ENCODE measurements around the gene GABRD.

The GABRD gene

DNA sequence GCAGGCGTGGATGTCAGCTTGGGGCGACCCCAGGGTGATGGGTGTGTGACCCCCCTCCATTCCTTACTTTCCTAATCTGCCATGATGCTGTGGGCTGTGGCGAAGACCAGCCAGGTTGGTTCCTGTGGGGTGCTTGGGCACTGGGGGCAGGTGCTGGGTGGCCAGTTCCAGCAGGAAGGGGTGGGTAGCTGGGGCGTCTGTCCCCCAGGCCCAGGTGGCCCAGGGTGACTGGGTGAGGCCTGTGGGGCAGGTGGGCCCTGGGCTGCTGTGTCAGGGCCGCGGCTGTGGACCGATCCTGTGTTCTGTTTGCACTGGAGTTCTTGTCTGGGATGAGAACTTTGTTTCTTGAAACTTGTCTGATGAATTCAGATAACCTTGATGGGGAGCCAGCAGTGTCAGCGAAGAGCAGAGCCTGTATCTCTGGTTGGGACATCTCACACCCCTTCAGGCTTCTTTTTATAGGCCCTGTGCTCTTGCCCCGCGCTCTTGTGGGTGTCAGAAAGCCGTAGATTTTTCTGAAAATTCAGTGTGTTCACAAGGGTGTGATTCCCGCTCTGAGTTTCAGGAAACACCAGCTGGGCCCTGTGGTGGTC, 34.7 kb downstream of the GABRD start:
- no peak for DNase-seq (ENCODE audit: low spot score)

DNA sequence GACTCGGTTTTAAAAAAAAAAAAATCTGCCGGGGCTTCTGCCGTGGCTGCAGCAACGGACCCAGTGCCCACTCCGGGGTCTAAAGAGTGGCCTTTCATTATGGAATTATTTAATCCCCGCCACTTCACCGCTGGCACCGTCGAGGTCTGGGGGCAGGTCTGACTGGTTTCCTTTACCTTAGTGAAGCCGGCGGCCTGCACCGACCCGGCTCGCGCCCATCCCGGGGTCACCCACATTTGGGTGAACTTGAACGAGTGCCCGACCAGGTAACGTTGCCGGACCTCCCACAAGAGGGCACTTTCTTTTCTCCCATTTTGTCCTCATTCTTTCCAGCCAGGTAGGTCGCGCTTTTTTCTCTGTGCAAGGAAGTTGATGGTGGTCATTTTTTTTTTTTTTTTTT, 35.4 kb downstream of the GABRD start:
- no peak for DNase-seq (ENCODE audit: low spot score)

DNA sequence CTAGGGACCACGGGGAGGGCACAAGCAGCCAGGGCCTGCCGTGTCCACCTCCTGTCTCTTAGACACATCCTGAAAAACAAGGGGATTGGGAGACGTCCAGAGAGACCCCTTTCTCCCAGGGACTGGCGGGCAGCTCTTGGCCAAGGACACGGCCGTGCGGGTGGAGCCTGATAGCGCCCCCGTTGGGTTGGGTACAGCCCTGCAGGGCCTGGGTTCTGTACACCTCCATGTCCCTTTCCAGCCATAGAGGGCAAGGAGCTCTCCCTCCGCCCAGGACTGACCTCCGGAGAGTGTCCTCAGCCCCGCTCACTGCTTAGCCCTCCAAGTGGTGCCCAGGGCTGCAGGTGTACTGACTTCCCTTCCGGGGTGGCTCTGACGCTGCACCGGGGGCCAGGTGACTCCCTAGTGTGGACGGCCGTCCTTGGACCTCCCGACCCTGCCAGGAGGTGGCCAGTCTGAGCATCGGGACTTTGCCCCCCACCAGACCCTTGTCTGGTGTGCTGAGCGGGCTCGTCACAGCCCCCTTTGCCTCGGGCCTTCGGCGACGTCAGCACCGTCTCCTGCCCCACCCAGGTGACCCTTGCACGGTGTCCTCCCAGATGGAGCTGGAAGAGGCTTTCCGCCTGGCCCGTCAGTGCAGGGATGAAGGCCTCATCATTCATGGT, 36.9 kb downstream of the GABRD start:
- DNase-seq (ENCODE audit: low spot score), result no peak

DNA sequence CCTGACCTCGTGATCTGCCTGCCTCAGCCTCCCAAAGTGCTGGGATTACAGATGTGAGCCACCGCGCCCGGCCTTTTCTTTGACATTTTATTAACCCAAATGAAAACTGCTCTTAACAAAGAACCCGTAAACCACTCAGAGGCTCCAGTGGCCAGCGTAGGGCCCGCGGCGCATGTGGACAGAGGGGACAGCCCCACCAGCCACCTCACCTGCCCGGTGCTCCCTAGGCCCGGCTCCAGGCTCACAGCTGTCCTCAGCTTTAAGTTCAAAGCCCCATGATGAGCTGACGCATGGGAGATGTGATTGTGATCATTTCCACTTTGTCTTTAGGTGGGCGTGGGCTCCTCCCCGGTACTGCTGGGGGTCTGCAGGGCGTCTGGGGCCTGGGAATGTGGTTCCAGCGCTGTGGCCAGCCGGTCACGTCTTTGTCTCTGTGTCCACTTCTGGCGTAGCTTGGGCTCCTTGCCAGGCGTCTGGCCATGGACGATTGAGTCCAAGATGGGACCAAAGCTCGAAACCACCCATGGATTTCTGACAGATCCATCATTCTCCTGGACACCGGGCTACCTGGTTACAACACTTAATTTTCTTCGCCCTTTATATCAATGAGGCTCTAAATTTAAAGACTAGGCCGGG, 37.9 kb downstream of the GABRD start:
- no peak for DNase-seq (ENCODE audit: low spot score)

DNA sequence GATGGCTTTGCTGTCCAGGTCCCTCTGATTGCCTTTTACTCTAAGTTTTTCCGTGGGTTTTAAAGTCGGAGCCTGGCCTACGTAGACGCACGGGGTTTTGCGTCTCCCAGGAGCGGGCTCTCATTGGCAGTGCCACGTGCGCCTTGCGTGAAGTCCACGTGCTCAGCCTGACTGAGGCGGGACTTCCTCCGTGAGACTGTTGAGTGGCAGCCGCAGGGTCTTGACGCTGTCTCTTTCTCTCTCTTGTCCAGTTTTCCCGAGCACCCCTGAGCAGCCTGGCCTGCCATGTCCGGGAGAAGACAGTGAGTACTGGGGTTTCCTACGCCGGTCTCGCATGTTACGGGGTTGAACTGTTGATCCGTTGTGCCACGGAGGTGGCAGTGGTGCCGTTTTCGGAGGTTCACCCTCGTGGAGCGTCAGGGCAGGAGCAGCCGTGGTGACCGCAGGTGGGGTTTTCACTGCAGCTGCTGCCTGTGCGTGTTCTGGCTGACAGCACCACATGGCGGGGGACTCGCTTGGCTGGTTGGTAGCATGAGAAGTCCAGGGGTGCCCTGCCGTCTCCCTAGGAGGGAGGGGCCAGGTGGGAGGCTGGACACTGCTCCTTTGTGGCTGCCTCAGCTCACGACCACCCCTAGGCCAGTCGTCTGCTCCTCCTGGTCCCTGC, 40.3 kb downstream of the GABRD start:
- no peak for DNase-seq (ENCODE audit: low spot score)

DNA sequence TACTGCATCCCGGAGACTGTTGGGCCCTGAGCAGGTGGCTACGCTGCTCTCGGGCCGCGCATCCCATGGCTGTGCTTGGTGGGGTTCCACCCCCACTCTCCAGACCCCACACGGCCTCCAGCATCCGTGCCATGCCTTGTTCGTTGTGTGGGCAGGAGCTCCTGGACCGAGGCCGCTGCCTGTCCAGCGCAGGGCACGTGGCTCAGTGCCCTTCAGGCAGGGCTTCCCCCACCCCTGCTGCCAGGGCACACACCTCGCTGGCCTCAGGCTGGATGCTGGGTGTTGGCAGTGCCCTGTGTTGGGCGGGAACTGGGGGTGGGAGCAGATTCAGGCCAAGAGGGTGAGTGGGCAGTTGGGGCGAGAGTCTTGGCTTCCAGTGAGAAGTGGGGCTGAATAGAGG, 40.9 kb downstream of the GABRD start:
- no peak for DNase-seq (ENCODE audit: low spot score)

DNA sequence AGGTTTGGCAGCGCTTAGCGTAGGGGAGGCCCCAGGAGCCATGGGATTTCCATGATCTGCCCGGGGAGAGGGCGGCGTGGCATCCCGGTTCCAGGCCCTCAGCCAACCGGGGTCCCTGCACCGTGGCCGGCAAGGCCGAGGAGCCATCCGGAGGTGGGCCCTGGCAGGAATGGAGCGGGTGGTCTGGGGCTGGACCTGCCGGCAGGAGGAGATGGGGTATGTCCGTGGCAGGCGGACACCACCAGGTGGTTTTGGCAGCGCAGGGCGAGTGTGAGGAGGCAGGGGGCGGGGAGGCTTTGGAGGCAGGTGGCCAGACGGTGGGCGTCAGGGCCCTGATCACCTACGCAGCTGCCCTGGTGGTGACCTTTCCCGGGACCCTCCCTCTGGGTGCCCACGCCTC, 41.4 kb downstream of the GABRD start:
- no peak for DNase-seq (ENCODE audit: low spot score)

DNA sequence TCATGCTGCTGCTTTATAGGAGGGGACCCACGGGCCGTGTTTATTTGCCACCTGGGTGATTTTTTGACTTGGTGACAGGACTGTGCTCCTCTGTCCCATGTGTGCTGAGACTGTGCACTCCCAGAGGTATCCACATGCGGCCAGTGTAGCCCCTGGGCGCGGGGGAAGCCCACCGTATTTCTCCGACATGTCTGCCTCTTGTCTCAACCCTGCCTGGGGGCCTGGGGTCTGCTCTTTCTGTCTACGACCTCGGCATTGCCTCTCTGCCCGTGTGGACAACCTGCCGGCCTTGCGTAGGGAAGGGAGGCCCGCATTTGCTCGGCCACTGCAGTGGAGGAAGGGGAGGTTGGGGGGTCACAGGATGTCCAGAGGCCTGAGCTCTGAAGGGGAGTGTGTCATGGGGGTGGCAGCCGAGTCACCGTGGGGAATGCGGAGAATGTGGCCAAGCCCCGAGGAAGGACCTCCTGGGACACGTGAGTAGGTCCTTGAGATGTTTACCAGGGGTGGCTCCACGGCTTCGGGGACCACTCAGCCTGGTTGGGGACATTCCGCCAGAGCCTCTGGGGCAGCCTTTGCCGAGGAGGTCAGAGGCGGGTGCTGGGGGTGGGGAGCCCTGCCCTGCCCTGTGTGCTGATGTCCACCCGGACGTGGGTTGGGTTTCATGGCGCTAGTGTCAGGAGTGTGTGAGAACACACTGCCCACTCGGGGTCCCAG, 42.1 kb downstream of the GABRD start:
- DNase-seq (ENCODE audit: low spot score), result no peak

DNA sequence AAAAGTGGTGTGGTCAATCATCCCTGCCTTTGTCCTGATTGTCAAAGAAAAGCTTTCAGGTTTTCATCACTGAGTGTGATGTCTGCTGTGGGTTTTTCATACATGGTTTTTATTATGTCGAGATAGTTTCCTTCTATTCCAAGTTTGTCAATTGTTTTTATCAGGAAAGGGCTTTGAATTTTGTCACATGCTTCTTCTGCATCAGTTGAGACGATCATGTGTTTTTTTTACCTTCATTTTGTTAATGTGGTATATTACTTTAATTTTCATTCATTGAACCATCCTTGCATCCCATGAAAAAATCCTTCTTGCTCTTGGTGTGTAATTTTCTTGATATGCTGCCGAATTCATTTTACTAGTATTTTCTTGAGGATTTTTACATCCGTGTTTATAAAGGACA, 46.6 kb downstream of the GABRD start:
- DNase-seq (ENCODE audit: low spot score), result no peak

DNA sequence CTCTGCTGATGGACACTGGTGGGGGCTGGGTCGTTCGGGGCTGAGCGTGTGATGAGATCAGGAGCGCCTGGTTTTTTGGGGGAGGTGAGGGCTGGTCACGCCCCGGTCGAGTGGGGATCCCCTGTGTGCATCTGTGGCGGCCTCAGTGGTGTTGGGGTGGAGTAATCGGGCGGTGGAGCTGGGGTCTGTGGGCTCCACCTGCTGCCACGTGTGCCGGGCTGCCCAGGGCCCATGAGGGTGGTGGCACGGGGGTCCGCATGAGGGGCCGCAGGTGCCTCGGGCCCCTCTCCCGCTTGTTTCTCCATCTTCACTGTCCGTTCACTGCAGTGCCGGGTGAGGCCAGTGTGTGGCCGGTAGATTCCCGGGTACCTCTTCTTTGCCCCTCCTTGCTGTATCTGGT, 48.2 kb downstream of the GABRD start:
- no peak for DNase-seq (ENCODE audit: low spot score)

DNA sequence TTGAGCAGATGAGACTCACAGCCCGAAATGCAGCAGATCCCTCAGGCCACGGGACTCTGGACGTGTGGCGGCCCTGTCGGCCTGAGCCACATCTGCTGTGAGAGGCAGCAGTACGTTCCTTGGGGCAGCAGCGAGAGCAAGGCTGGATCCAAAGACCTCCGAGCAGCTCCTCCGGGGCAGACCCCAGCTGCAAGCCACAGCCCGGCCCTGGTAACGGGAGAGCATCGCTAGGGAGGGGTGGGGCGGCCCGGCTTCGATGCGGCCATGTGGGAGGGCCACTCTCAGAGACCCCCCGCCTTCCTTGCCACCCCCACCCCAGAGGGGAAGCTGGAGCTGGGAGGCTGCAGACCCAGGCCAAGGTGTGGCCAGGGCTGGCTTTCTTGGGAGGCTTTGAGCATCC, 48.8 kb downstream of the GABRD start:
- no peak for DNase-seq (ENCODE audit: low spot score)

DNA sequence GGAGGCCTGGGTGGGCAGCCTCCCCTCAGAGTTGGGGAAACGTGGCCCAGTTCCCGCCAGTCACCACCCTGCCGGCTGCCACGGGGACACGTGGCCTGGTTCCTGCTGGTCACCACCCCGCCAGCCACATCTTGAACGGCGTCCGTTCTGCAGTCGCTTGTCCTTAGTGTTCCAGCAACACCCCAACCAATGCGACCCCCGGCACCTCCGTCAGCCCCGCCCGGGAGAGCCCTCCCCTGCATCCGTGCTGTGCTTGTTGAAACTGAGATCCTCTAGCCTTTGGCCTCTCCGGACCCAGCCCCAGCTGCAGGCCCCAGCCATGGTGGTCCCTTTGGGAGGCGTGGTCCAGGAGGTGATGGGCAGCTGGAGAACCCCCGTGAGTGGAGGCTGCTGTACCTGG, 49.8 kb downstream of the GABRD start:
- DNase-seq (ENCODE audit: low spot score), result no peak

DNA sequence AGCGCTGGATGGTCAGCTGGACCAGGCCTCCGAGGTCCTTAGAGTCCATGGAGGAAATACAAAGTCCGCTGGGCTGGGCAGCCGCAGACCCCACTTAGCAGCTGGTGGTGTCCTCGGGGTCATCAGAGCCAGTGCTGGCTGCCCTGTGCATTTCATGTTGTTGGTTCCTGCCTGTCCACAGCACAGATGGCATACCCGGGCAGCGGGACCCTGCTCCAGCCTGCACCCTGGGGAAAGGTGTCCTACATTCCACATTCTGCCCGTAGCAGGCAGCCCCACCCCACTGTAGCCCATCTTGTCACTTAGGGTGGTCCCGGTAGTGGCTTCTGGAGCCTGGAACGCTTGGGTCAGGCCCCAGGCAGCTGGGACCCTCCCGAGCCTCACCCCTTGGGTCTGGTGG, 50.9 kb downstream of the GABRD start:
- no peak for DNase-seq (ENCODE audit: low spot score)

DNA sequence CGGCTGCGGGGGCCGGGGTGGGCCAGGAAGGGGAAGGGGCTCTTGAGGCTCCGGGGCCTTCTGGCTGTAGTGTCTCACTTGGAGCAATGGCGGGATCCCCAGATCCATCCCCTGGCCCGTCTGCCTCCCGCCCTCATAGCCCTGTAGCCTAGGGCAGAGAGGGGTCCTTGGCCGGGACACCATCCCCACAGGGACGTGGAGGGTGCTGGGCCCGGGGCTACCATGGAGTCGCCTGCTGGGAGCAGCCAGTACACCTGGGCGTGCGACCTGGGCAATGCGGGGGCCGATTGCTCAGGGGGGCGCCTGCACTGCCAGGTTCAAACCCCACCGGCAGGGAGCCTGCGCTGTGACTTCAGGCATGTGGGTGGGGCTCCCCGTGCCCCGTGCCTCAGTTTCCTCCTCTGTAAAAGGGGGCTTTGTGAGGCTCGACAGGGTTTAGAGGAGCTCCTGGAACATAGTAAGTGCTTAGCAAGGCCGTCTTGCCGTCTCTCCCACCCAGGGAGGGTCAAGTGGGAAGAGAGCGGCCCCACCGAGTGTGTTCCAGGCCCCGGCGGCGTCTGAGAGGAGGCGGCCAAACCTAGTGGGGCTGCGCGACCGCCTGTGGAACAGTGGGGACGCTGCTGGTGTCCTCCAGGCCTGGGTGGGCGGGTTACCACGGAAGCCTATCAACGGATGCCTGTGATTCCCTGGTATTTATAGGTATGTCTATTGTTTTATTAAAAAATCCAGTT, 51.8 kb downstream of the GABRD start:
- DNase-seq (ENCODE audit: low spot score), result no peak

DNA sequence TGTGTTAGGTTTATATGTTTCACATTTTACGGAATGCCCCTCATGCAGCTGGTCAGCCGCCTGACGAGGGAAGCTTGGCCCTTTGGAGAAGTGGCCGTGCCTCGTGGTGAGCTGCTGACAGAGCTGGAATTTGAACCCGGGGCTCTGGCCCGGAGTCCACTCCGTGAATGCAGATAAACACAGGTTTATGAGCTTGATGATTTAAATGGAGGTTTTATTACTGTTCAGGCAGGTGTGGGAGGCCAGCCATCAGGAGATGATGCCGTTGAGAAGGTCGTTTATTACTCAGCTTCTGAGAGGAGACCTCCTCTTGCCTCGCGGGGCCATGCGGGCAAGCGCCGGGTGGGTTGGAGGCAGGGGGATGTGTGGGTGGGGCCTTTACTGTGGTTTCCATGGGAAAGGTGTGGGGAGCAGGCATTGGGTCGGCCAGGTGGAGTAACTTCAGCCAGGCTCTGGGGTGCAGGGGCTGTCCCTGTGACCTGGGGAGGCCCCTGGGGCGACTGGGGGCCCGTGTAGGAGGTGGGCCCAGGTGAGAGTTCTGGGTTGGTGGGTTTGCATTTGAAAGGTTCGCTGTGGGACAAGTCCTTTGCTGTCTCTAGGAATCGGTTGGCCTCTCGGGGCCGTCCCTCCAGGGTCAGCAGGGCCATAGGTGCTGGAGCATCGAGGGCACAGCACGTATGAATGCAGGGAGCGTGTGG, 53.1 kb downstream of the GABRD start:
- DNase-seq (ENCODE audit: low spot score), result no peak

DNA sequence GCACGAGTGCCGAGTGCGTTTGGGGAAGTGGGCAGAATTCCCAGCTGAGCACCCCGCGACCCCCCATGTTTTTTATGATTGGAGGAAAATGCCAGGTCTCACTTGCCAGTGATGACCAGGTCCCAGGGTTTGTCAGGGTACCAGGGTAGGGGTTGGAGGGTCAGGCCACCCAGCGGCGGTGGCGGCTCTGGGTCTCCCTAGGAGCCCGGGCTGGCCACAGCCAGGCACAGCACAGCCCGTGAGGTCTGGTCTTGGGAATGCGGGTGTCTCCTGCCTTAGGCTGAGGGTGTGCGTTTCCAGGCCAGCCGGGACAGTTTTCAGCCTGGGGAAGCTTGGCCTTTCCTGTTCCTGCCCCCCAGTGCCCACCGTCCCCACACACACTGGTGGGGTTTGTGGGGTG, 53.7 kb downstream of the GABRD start:
- DNase-seq (ENCODE audit: low spot score), result no peak

DNA sequence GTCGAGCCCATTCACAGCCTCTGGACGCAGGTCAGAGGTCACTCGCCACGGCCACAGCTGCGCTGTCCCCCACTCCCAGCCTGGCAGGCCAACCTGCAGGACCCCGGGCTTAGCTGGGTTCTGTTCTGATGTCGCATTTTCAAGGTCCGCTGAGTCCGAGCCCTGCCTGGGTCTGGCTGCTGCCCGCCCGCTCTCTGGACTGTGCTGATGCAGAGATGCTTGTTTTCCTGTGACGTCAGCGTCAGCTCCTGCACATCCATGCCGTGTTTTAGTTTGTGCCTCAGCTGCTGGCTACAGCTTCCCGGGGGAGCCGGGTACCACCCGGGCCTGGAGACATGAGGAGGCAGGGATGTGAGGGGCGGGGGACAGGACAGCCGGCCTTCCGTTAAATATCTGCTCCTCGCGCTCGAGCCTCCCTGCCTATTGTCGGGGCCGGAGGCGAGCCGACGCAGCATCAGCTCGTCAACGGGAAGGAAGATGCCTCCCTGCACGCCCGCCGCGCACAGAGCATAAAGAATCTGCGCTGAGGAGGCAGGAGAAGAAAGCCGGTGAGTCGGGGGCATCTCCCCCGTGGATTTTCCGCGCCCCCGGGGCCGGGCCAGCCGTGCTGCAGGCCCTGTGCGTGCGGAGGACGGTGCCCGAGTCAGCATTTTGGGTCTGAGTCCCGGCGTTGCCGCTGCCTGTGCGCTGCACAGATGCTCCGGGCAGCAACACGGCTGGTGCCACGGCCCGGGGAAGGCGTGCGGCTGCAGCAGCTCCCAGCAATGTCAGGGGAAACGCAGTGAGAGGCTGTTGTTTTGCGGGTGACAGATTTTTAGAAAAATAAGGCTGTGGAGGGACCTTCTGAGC, 54.5 kb downstream of the GABRD start:
- DNase-seq (ENCODE audit: low spot score), result peak; percentile 78

DNA sequence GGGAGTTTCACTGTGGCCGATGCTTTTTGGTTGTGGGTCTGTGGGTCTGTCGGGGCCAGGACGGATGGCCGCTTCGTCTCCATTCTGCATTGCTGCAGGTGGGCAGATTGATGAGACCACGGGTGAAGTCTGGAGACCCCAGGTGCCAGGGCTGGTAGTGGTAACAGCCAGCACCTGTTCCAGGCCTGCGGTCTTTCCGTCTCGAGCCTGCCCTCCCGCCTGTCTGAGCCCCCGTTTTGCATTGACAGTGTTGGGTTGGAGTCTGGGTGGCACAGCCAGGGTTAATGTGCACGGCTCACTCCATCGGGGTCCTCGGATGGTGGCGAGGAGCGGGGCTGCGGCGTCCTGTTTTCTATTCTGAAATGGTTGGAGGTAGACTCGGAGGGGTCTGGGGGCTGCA, 55.3 kb downstream of the GABRD start:
- no peak for DNase-seq (ENCODE audit: low spot score)

DNA sequence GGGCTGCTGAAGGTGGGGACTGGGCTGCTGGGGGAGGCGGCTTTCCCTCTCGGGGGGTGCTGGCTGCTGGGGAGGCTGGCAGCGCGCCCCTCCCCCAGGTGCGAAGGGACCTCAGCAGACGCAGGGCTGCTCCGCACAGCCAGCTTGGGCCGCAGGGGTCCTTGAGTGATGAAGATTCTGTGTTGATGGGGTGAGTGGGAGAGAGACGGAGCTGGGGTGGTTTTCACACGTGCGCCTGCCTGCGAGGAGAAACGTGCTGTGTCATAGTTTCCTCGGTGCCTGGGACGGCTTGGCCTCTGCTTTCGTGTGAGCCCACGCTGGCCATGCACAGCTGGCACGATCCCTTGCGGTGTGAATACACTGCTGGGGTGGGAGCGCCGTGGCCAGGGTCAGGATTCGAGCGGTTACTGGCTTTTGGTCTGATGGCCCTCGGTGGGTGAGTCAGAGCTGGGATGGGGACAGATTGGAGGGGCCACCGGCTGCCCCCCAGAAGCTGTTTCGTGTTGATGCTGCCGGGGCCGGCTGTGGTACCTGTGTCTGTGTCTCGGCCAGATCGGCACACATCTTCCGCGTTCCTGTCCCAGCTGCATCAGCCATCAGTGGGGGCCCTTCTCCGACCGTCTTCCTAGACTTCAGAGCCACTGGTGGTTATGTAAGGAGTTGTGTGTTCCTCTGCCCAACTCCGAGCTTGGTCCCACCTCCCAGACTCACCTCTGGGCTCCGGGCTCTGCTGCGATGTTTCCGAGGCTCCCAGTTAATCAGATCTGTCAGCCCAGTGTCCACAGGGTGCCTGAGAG, 56.0 kb downstream of the GABRD start:
- DNase-seq (ENCODE audit: low spot score), result no peak

DNA sequence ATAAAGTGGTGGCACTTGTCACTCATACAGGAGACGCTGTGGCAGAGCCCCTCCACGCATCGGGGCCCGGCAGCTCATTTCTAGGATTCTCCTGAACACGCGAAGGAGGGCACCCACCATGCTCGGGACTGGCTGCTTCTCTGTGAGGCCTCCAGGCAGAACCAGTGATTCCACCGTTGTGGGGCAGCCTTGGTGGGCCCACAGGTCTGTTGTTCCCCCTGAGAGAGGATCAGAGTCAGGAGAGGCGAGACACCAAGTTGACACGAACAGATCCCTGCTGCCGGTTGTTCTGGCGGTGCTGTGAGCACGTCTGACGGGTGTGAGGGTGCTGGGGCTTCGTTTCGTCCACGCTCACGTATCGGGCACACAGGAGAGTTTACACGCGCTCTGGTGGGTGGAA, 57.7 kb downstream of the GABRD start:
- DNase-seq (ENCODE audit: low spot score), result no peak
